Pulmonary artery endothelial cell (primary cell): ENCODE measurements around the gene CAB39. TPM values are rescaled to one million over a fixed set of nuclear protein-coding genes. Genes with fewer than 3 reads are reported as not detected.
"Not testable (repeated sequence)": the region's sequence is repeated elsewhere in the genome, so short reads cannot be mapped to it uniquely, and the experiment has no call there.

Experiments
- DNase-seq: peaks from one replicate; pipeline ENCODE4 v3.0.0-alpha.2; 2011; ENCODE audit warnings: low read depth, low spot score
- total RNA-seq: library from RNA; depleted of rRNA; stranded (reverse); fragments of >200 nt; gene quantifications from 2 replicates; pipeline ENCODE4 v1.2.3, GENCODE V29; 2014

CAB39 gene
- total RNA-seq, 1 donor from 2014 or later: 70.8 TPM

DNA sequence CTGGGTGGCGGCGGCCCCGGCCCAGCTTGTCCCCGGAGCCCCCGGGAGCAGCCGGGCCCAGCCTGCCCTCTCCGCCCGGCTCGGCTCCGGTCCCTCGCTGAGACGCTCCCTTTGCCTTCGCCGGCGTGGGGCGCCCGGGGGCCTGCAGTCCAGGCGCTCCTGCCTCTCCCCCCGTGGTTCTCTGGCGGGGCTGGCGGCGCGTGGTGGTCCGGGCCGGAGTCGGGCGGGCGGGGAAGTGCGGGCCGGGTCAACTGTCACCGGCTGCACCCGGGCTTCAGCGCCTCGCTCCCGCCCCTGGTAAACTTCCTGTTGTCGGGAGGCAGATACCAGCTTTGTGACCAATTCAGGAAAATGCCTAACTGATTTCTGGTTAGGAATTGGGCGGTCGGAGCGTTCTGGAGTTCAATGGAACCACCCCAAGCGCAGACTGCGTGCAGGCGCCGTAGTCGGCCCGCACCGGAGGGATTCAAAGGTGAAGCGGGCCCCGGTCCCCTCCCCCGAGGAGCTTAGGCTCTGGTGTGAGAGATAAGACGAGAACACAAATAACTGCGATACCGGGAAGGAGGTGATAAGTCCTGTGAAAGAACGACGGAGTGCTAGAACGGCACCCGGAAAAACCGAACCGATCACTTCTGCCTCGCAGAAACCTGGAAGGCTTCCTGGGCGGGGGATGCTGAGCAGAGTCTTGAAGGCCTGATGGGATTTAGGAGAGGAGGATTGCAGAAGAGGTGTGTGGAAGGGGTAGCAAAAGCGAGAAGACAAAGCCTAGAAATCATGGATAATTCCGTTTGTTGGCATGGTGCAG lies 891 bp downstream of the CAB39 start:
- DNase-seq: peak; percentile 8

DNA sequence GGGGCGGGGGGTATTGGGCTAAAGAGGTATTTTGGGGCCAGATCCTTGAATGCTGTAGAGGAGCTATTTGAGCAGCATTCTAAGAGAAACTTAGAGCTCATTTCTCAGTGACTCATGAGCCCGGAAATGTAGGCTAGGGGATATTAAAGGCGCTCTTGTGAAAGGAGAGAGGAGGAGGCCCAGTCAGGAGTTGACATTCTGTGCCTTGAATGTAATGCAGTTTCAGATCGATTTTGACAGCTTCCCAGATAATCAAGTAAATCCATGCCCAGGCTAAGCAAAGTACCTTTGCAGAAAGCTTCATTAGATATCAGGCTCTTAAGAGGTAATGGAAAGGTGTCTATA lies 1.5 kb downstream of the CAB39 start:
- DNase-seq: peak; percentile 32

GRCh38 chr2:230715201-230715600 lies 2.6 kb downstream of the CAB39 start:
- DNase-seq: no peak

DNA sequence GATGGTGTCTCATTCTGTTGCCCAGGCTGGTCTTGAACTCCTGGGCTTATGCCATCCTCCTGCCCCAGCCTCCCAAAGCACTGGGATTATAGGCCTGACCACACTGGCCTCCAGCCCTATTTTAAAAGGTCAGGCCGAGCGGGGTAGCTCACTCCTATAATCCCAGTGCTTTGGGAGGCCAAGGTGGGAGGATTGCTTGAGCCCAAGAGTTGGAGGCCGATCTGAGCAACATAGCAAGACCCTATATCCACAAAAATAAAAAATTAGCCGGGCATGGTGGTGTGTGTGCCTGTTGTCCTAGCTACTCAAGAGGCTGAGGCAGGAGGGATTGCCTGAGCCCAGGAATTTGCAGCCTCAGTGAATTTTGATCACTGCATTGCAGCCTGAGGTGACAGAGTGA lies 3.9 kb downstream of the CAB39 start:
- DNase-seq: no peak

DNA sequence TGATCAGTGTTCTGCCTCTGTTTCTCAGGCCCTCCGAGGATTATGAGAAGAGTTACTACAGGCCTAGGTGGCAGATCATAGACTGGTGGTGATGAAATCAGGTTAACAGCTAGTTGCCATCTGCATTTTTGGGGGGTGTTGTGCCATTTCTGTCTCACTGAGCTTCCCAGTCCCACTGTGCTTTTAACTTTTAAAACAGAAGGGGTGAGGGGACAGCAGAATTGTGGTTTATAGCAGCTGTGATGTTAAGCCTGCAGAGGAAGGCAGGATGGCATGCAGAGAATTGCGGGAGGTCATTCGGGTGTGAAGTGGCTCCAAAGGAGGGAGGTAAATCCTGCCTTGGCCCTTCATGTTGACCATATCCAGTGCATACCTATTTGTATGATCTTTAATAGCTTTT lies 5.0 kb downstream of the CAB39 start:
- no peak for DNase-seq

DNA sequence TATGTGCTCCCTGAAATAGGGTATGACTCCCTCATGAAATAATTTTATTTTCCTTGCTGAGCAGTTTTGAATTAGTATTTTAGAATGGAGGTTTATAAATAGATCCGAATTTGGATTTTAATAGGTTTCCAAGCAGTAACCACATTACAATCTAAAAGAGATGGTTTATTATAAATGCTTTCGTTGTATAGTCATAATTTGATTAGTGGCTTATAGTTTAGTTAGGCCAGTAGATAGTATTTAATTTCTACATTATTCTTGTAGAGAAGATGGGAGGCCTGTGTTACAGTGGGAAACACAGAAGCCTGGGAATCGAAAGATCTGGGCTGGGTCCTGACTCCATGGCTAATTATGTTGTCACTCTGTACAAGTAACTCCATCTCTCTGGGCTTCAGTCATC lies 6.7 kb downstream of the CAB39 start:
- no peak for DNase-seq

GRCh38 chr2:230721712-230722111 lies 9.1 kb downstream of the CAB39 start:
- DNase-seq: no peak

GRCh38 chr2:230722207-230722885 lies 9.7 kb downstream of the CAB39 start:
- DNase-seq: no peak

DNA sequence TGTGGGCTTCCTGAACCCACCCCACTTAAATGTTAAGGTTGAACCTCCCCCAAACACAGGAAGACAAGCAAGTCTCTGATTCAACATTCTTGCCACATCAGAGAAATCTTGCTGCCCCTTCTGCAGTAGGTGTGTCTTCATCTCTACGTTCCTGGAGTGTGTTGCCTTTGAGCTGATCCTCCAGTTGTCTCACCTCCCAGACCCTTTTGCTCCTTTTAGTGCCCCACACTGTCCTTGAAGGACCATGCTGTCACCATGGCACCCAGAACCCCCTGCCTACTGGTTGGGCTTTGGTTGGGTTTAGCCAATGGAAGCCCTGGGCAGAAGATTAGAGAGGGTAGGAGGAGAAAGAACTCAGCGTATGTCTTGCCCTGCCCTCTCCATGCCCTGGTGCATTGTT lies 10.7 kb downstream of the CAB39 start:
- no peak for DNase-seq

DNA sequence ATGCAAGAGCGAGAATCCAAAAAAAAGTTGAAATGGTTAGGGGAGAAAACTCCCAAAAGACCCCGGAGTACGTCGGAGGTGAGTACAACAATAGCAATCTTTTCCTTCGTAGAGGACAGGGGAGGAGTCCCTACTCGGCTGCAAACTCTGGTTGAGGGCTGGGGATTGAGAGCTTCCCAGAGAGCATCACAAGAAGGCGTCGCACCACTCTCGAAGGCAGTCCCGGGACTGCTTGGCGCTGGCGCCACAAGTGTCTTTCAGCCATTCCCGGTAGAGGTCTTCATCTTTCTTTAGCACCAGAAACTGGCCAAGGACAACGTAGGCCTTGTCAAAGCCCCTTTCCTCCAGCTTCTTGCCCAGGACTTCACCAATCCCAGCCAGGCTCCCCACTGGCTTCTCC lies 12.3 kb downstream of the CAB39 start:
- not testable (repeated sequence) for DNase-seq

DNA sequence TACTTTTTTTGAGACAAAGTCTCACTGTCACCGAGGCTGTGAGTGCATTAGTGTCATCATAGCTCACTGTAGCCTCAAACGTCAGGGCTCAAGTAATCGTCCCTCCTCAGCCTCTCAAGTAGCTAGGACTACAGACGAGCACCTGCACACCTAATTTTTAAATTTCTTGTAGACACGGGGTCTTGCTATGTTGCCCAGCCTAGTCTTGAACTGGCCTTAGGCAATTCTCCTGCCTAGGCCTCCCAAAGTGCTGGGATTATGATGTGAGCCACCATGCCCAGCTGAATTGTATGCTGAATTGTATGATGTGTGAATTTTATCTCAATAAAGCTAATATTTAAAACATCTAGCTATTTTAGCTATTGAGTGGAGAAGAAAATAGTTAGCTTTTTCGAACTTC lies 18.9 kb downstream of the CAB39 start:
- no peak for DNase-seq

DNA sequence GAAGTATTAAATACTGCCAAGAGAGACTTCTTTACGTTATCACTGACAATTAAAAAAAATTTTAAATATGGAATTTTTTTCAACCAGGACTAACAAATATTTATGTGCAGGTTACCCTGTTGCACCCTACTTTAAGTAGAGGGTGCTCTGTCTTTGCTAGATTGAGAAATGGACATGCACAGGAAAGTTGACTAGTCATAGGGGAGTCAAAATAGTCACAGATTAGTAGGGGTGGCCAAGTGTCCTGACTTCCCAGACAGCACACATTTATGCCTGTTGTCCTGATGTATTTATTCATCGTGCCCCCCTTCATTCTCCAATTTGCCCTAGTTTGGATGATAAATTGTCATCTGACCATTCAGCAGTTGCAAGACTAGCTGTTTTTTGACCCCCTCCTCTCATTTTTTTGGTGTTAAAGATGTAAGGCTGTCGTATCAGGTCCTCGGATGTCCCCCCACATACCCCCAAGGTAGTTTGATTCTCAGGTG lies 20.3 kb downstream of the CAB39 start:
- DNase-seq: no peak

DNA sequence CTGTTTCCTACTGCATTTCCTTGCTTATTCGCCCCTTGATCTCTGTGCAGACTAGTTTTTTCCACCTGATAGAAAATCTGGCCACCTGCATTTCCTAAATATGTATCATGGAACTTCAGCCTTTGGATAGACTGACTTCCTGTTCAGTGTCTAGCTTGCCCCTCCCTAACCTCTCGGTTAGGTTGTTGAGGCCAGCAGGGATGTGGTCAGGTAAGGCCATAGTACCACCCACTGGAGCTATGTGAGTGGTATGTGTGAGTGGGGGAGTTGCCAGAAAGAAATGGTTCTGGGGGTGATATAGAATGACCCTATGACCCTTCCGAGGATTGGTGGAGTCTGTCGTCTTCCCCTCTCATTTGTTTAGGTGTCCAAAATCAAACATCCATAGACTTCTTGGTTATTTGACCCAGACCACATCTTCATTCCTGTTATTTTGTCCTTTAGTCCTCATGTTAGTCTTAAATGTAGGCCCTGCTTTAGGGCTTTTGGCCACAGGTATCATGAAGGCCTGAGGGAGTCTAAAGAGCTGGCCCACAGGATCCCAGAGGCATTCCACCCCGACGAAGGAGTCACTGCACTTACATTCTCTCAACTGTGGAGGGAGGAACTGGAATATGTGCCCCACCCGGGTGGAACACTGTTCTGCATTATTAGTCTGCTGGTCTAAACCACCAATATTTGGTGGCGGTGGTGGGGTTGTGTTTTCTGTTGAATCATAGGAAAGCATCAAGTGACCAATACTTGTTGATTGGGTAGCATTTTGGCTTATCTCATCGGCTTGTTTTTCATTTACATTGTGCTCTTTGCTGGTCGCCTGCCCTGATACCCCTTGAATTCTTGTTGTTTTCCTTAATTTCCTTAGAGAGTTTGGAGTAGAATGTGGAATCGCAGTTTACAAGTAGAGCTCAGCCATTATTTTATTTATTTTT lies 21.9 kb downstream of the CAB39 start:
- no peak for DNase-seq

DNA sequence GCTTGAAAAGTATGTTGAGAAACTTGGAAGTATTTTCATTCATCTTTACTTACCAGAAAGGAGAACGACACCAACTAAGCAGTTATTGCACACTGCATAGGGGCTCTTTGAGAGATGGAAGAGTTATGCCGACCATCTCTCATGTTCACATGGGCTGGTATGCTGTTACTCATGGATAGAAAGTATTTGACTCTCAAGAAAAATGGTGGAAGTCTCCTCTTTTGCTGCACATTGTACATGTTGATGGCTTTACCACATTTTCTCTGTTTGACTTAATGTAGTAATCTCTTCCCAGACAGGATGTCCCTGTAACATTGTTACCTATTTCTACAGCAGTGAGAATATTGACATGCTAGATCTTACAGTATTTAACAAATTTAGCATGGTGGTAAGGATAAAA lies 23.2 kb downstream of the CAB39 start:
- no peak for DNase-seq

DNA sequence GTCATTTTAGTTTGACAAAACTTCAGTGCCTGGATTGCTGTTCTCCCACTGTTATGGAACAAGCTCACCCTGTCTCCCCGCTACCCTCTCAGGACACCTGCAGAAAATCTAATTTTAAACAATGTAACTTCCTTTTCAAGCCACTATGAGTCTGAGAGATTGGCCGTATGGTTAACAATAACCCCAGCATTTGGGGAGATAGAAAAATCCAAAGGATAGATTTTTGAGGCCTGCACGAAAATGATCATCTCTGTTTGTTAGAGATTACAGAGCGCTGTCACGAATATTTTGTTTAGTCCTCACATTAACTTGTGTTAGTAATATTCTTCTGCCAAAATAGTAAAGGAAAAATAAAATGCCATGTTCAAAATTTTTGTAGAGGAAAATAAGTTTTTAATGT lies 24.7 kb downstream of the CAB39 start:
- DNase-seq: no peak

- DNase-seq: no peak
Measured at GRCh38 chr2:230737791-230738226, 25.2 kb downstream of the CAB39 start.

DNA sequence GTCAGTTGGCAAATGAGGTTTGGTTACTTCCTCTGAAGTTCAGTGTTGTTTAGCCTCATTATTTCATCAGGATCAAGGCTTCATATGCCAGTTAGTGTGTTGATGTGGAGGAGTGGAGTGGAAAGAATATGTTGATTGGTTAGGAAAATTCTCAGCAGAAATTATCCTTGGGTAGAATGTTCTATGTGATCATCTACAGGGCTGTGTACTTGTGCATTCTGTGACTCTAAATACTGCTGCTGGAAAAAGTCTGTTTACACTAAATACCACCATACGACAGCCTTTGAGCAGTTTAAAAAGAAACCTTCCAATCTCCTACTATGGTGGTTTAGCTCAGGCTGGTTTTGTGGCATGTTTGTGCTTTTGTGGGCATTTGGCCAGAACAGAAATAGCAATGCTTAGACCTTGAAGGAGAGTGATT lies 25.8 kb downstream of the CAB39 start:
- no peak for DNase-seq

- no peak for DNase-seq
Measured at GRCh38 chr2:230738924-230739323, 26.3 kb downstream of the CAB39 start.

- DNase-seq: no peak
Measured at GRCh38 chr2:230739961-230740360, 27.3 kb downstream of the CAB39 start.

- DNase-seq: no peak
Measured at GRCh38 chr2:230742781-230743180, 30.1 kb downstream of the CAB39 start.

- DNase-seq: no peak
Measured at GRCh38 chr2:230746213-230746612, 33.6 kb downstream of the CAB39 start.

- no peak for DNase-seq
Measured at GRCh38 chr2:230748087-230748486, 35.4 kb downstream of the CAB39 start.
